NOMO-1 treated with dmso at 0.1 percent for 144 hours (cell line): ENCODE data around the gene B4GALNT1.
"Not testable (repeated sequence)": the region's sequence is repeated elsewhere in the genome, so short reads cannot be mapped to it uniquely, and the experiment has no call there.

Experiments
- DNase-seq: peaks from one replicate; lab custom pipeline; 2025; ENCODE audit not compliant: unreplicated experiment; lab: John Stamatoyannopoulos, UW

B4GALNT1 gene

GRCh38 chr12:57632958-57633840 lies at the start of gene B4GALNT1:
Gene B4GALNT1, minus strand, starts transcription at chr12:57633201. Its CDS starts 1,069 bp downstream, at chr12:57632132.
- DNase-seq: peak; percentile 57

GRCh38 chr12:57679697-57680096 lies 46.7 kb upstream of the B4GALNT1 start:
- no peak for DNase-seq

- DNase-seq: not testable (repeated sequence)
These were observed 44.9 kb upstream of the B4GALNT1 start for GRCh38 chr12:57677947-57678346.

- DNase-seq: no peak
These were observed 41.7 kb upstream of the B4GALNT1 start for GRCh38 chr12:57674691-57675090.

GRCh38 chr12:57672801-57673200 lies 39.8 kb upstream of the B4GALNT1 start:
- no peak for DNase-seq

- not testable (repeated sequence) for DNase-seq
These were observed 38.8 kb upstream of the B4GALNT1 start for GRCh38 chr12:57671811-57672210.

GRCh38 chr12:57669691-57670090 lies 36.7 kb upstream of the B4GALNT1 start:
- DNase-seq: not testable (repeated sequence)

GRCh38 chr12:57666897-57667296 lies 33.9 kb upstream of the B4GALNT1 start:
- DNase-seq: no peak

GRCh38 chr12:57665066-57665820 lies 32.2 kb upstream of the B4GALNT1 start:
- DNase-seq: not testable (repeated sequence)

GRCh38 chr12:57661376-57661775 lies 28.4 kb upstream of the B4GALNT1 start:
- no peak for DNase-seq

- DNase-seq: no peak
These were observed 25.9 kb upstream of the B4GALNT1 start for GRCh38 chr12:57658890-57659289.

GRCh38 chr12:57657744-57658143 lies 24.7 kb upstream of the B4GALNT1 start:
- no peak for DNase-seq

- DNase-seq: not testable (repeated sequence)
These were observed 23.4 kb upstream of the B4GALNT1 start for GRCh38 chr12:57656408-57656807.

- DNase-seq: no peak
These were observed 22.7 kb upstream of the B4GALNT1 start for GRCh38 chr12:57655541-57656240.

GRCh38 chr12:57654042-57654441 lies 21.0 kb upstream of the B4GALNT1 start:
- DNase-seq: no peak

- not testable (repeated sequence) for DNase-seq
These were observed 13.7 kb upstream of the B4GALNT1 start for GRCh38 chr12:57646659-57647049.

- DNase-seq: not testable (repeated sequence)
These were observed 13.1 kb upstream of the B4GALNT1 start for GRCh38 chr12:57645990-57646658.

GRCh38 chr12:57641699-57642442 lies 8.9 kb upstream of the B4GALNT1 start:
- DNase-seq: no peak

GRCh38 chr12:57640175-57641042 lies 7.4 kb upstream of the B4GALNT1 start:
- no peak for DNase-seq
